ENCODE results near the gene TUBA3D.
"Not testable (repeated sequence)": the region's sequence is repeated elsewhere in the genome, so short reads cannot be mapped to it uniquely, and the experiment has no call there.

TUBA3D gene

GRCh38 chr2:131484906-131485460 is 9.1 kb downstream of the TUBA3D start:
- not testable (repeated sequence) for DNase-seq

GRCh38 chr2:131486201-131486902 is 10.4 kb downstream of the TUBA3D start:
- DNase-seq = not testable (repeated sequence)

- DNase-seq = no peak
Observed at GRCh38 chr2:131488306-131489205, 12.6 kb downstream of the TUBA3D start.

- DNase-seq = peak; percentile 52
Observed at GRCh38 chr2:131490616-131491468, 14.9 kb downstream of the TUBA3D start.

- DNase-seq = peak; percentile 20
Observed at GRCh38 chr2:131491469-131491836, 15.5 kb downstream of the TUBA3D start.

GRCh38 chr2:131492015-131492417 is 16.1 kb downstream of the TUBA3D start, which contains the start of gene MZT2A:
MZT2A (minus strand) TSS chr2:131492397; CDS start chr2:131492376, 21 bp downstream.
- not testable (repeated sequence) for DNase-seq

- DNase-seq = peak; percentile 97
Observed at GRCh38 chr2:131492418-131493198, 16.7 kb downstream of the TUBA3D start.

- no peak for DNase-seq
Observed at GRCh38 chr2:131493199-131493968, 17.5 kb downstream of the TUBA3D start.

GRCh38 chr2:131495506-131495905 is 19.6 kb downstream of the TUBA3D start:
- DNase-seq = not testable (repeated sequence)

- peak; percentile 86 for DNase-seq
Observed at GRCh38 chr2:131498321-131498973, 22.5 kb downstream of the TUBA3D start.

- DNase-seq = not testable (repeated sequence)
Observed at GRCh38 chr2:131503587-131503986, 27.7 kb downstream of the TUBA3D start.

- DNase-seq = not testable (repeated sequence)
Observed at GRCh38 chr2:131504082-131504750, 28.3 kb downstream of the TUBA3D start.

GRCh38 chr2:131509615-131510014 is 33.7 kb downstream of the TUBA3D start:
- DNase-seq = no peak

- DNase-seq = not testable (repeated sequence)
Observed at GRCh38 chr2:131511291-131511968, 35.5 kb downstream of the TUBA3D start.

GRCh38 chr2:131511969-131512870 is 36.3 kb downstream of the TUBA3D start:
- not testable (repeated sequence) for DNase-seq

GRCh38 chr2:131514408-131515166 is 38.7 kb downstream of the TUBA3D start:
- not testable (repeated sequence) for DNase-seq

GRCh38 chr2:131515235-131515634 is 39.3 kb downstream of the TUBA3D start:
- not testable (repeated sequence) for DNase-seq
